Prostate gland (tissue), 2 donors: Measurements from ENCODE around the gene APLF.

Source experiments
- CTCF ChIP-seq, 4 experiments: fragments of 200-600 bp in 2 of 4; fragments of 450-650 bp in 2 of 4; sonication (generic) in 2 of 4; IDR thresholded peaks; 1 replicate in 3 of 4; 2 replicates in 1 of 4; pipeline ENCODE4 v1.5.1; 2016 to 2019; ENCODE audit warnings: antibody characterized with exemption in 4 of 4, mild to moderate bottlenecking in 2 of 4, moderate library complexity in 2 of 4
- POLR2A ChIP-seq: fragments of 450-650 bp; IDR thresholded peaks from one replicate; pipeline ENCODE4 v1.6.1; 2016; ENCODE audit warnings: antibody characterized with exemption, mild to moderate bottlenecking

DNA sequence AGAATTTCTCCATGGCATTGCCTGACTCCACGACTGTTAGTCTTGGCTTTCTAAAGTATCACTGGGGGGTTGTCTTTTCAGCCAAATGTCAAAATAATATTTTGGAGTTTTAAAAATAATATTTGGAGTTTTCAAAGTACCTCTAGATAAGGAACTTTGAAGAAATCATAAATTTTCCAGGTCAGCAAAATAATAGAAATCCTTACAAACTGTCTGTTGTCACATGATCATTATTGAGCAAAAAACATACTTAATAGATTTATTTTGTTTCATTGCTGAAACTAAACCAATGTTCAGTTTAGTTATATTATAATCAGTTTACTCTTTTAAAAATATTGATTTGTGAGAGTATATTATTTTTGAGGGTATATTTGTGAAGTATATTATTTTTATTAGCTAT is 85.7 kb downstream of the APLF start:
- TF ChIP-seq CTCF (IDR thresholded peaks at IDR 0.05) (no peak), POLR2A (no peak)
